Activated CD4-positive, CD25-positive, alpha-beta regulatory T cell treated with anti-CD3 and anti-CD28 coated beads, Interleukin-2, amount 50 U/mL, for 24 hours (primary cell): Measurements from ENCODE around the gene DUSP1.

Experiments used
- ATAC-seq, 2 donors: fragments of 150-1000 bp; cut with Tn5 transposase; one replicate each; pipeline ENCODE4 v1.10.0; 2021; ENCODE audit warnings: mild to moderate bottlenecking in 1 of 2, moderate library complexity in 1 of 2

The DUSP1 gene

GRCh38 chr5:172743112-172743959 lies 27.7 kb downstream of the DUSP1 start:
- no peak for ATAC-seq

- ATAC-seq = no peak
Observed at GRCh38 chr5:172741206-172741582, 29.8 kb downstream of the DUSP1 start.

GRCh38 chr5:172740428-172741205 lies 30.4 kb downstream of the DUSP1 start:
- no peak for ATAC-seq

- no peak for ATAC-seq
Observed at GRCh38 chr5:172739375-172739774, 31.6 kb downstream of the DUSP1 start.

DNA sequence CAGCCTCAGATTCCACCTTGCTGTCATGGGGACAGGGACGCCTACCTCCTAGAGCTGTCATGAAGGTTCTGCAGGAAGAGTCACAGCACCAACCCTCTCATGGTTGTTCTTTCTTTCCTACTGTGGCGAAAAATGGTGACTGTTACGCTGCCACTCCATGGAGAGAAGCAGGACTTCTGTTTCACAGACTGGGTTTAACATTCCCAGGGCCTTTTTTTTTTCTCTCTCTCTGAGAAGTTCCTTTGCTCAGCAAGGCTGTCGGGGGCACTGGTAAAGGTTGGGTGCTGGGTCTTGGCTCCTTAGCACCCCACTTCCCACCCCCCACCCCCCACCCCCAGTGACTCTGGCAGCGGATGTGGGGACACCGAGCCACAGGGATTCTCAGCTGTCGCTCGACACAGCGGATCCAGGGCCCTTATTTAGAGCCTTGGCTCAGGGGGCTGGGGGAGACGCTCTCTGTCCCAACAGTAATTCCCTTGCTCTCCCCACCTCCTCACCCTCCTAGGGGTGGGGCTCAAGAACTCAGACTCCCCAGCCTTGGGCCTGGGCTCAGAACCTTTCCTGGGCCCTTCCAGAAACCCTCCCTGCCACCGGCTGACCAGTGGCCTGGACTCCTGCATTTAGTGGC lies 34.4 kb downstream of the DUSP1 start:
- ATAC-seq = no peak

GRCh38 chr5:172735141-172735831 lies 35.7 kb downstream of the DUSP1 start:
- no peak for ATAC-seq

GRCh38 chr5:172733974-172734346 lies 37.0 kb downstream of the DUSP1 start:
- ATAC-seq = no peak

DNA sequence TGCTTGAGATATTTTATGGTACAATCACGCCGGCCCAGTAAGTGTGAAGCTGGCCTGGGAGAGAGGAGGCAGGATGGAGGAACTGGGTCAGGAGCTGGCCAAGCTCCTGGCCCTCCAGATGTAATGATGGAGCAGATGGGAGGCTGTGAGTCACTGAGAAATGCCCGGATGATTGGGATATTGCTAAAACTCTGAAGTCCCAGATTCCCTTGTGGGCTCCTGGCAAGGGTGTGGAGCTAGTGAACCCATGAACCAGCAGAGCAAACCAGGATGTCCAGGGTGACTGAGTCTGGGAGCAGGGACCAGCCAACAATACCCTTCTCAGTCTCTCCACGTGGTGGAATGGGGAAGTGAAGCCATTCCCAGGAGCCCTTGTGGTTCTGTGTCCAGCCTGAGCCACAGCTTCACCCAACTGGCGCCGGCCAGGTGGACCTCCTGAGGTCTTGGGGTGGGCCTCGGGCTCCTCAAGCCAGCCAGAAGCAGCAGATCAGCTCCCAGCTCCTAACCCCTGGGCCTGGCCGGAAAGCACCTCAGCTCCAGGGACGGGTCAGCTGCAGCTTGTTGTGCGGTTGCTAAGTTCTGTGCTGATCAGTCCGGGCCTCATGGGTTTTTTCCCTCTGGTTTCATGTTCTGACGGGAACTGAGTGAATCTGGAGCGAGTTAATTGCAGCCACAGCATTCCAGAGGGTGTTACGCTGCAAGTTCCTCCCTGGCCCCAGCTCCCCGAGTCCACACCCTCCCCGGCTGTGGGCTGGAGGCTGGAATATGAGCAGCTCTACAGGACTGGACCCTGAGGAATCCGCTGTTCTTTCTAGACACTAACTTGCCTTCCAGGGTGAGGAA lies 37.6 kb downstream of the DUSP1 start:
- ATAC-seq = no peak

GRCh38 chr5:172732201-172732865 lies 38.7 kb downstream of the DUSP1 start:
- ATAC-seq = no peak

DNA sequence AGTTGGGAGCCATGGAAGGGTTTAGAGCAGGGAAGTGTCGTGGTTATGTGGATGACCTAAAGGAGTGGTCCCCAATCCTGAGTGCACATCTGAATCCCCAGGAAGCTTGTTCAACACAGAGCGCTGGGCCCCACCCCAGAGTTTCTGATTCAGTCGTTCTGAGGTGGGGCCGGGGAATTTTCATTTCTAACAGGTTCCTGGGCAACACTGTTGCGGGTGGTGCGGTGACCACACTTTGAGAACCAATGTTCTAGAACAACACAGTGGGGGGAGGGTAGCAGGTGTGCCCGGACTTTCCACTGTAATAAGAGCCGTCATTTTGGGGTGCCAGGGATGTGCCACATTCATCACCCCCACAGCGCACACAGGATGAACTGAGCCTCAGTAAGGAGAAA lies 39.3 kb downstream of the DUSP1 start:
- no peak for ATAC-seq

GRCh38 chr5:172730981-172731679 lies 39.9 kb downstream of the DUSP1 start:
- ATAC-seq = no peak

- ATAC-seq = no peak
Observed at GRCh38 chr5:172730222-172730621, 40.8 kb downstream of the DUSP1 start.

- no peak for ATAC-seq
Observed at GRCh38 chr5:172729588-172729987, 41.4 kb downstream of the DUSP1 start.

DNA sequence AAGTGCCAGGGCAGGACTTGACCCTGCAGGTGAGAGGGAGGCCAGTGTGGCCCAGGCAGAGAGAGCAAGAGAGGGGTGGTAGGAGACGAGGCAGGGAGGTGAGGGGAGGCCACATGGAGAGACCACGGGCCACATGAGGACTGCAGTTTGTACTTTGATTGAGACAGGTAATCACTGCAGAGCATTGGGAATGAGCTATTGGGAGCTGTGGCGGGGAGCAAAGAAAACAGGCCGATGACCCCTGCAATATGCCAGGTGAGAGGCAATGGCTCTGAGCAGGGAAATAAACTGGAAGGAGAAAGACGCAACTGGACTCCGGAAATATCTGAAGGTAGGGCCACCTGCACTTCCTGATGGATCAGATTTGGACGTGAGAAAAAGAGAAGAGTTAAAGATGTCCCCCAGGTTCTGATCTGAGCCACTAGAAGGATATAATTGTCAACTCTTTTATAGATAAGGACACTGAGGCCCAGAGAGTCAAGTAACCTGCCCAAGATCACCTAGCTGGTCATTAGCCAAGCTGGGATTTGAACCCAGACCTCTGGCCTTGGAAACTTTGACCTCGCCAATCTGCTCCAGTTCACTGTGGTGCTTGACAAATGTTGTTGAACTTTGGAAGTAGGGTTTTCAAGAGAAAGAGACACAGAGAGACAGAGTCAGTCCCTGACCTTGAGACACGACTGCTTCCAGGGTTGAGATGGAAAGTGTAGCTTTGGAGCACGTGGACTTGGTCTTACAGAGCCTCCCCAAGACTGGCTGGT lies 42.3 kb downstream of the DUSP1 start:
- no peak for ATAC-seq

DNA sequence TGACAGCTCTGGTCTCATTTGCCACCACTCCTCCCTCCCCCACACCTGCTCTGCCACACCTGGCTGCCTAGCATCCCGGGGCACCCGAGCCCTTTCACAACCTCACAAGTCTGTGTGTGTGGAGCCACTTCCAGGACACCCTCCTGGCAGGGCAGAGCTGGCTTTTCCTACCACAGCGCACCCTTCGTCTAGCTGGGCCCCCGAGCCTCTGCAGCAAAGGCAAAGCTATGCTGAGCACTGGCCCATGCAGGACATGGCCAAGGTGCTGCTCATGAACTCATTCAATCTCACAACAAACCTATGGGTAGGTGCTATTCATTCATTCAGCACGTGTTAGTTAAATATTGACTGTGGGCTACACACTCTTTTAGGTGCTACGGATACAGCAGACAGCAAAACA lies 43.4 kb downstream of the DUSP1 start:
- no peak for ATAC-seq

DNA sequence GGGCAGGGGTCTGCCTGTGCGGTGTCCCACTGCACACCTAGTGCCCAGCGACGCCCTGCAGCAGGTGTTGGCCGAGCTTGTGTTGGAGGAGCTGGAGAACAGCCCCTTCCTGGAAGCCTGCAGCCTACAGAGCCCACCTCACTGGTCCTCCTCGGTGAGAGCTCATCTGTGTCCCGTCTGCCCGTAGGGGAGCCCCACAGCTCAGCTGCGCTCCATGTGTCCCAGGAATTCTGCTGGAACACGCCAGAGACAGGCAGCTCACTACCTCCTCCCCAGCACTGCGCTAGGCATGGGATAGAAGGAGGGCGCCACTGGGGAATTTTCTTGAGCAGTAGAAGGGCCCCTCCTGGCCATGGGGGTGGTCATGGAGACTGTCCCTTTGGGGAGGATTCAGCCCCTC lies 44.0 kb downstream of the DUSP1 start:
- ATAC-seq = no peak

GRCh38 chr5:172725785-172726184 lies 45.2 kb downstream of the DUSP1 start:
- no peak for ATAC-seq

DNA sequence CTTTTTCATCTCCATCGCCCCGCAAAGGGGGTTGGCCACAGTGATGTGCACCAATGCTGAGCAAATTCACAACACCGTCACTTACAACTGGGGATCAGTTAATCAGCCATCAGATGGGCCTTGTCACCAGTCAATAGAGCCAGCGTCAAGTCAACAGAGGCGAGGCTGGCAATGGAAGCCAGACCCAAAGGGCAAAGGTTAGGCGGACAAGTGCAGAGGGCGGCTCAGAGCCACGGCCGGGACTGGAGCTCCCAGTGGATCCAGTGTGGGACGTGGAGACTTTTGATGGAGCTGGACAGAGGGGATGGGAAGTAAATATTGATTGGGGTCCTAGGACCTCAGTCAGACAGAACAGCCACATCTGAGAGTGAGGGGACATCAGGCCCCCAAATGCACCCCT lies 45.7 kb downstream of the DUSP1 start:
- ATAC-seq = no peak

DNA sequence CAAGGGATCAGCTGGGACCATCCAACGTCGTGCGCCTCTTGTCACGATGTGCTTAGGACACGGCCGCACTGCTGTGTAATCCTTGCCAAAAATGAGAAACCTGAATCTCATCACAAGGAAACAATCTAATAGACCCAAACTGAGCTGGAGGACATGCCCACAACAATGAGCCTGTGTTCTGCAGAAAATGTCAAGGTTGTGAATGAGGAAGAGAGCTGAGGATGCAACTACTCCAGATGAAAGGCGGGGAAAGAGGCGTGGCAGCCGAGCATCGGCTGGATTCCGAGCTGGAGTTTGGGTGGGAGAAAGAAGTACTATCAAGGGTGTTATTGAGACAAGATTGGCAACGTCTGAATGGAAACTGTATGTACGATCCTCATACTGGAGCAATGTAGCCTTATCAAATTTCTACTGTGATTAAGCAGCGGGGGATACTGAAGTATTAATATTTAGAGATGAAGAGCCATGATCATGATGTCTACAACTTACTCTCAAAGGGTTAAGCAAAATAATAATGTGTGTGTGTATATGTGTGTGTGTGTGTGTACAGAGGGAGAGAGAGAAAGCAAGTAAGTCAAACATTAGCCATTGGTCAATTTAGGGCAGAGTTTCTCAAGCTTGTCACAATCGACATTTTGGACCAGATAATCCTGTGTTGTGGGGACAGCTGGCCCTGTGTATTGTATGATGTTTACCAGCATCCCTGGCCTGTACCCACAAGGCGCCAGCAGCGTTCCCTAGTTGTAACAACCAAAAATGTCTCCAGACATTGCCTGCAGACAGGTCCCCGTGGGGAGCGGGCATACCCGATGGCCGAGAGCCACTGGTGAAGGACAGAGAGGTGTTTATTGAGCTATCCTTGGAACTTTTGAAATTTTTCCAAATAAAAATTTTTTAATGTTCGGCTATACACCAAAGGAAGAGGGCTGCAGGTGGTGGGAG lies 46.5 kb downstream of the DUSP1 start:
- ATAC-seq = no peak
